Keratinocyte (primary cell): ENCODE data around the gene ENDOU.

Source experiments
- EZH2 ChIP-seq: IDR thresholded peaks from one replicate; pipeline ENCODE4 v1.6.1; 2012; ENCODE audit warnings: inconsistent platforms, mild to moderate bottlenecking, low read length, moderate library complexity
- TF ChIP-seq, protein P1 (sequence below), 3 experiments: IDR thresholded peaks in 1 of 3; conservative IDR thresholded peaks in 1 of 3; optimal IDR thresholded peaks in 1 of 3; 2 replicates in 2 of 3; 3 replicates in 1 of 3; pipeline versions ENCODE3 to v1.5.1; 2011; ENCODE audit warnings: low read length in 3 of 3, mild to moderate bottlenecking in 3 of 3, moderate library complexity in 2 of 3, control low read depth in 1 of 3, inconsistent platforms in 1 of 3; ENCODE audit not compliant: insufficient read depth in 2 of 3; ENCODE audit errors: extremely low read depth in 1 of 3

- TF ChIP-seq, protein P1, sequence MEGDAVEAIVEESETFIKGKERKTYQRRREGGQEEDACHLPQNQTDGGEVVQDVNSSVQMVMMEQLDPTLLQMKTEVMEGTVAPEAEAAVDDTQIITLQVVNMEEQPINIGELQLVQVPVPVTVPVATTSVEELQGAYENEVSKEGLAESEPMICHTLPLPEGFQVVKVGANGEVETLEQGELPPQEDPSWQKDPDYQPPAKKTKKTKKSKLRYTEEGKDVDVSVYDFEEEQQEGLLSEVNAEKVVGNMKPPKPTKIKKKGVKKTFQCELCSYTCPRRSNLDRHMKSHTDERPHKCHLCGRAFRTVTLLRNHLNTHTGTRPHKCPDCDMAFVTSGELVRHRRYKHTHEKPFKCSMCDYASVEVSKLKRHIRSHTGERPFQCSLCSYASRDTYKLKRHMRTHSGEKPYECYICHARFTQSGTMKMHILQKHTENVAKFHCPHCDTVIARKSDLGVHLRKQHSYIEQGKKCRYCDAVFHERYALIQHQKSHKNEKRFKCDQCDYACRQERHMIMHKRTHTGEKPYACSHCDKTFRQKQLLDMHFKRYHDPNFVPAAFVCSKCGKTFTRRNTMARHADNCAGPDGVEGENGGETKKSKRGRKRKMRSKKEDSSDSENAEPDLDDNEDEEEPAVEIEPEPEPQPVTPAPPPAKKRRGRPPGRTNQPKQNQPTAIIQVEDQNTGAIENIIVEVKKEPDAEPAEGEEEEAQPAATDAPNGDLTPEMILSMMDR (optimal IDR thresholded peaks at IDR 0.05 in 1 of 3, IDR thresholded peaks at IDR 0.05 in 1 of 3, conservative IDR thresholded peaks at IDR 0.05 in 1 of 3; ENCODE audit: extremely low read depth in 1 of 3, insufficient read depth in 2 of 3, low read length in 3 of 3), result no peak
- TF ChIP-seq EZH2, result no peak
Observed at GRCh38 chr12:47689215-47689614, 36.1 kb downstream of the ENDOU start.
